ENCODE measurements around the gene AADAC. TPM values are rescaled to one million over a fixed set of nuclear protein-coding genes. Genes with fewer than 3 reads are reported as not detected.
"Not testable (repeated sequence)": the region's sequence is repeated elsewhere in the genome, so short reads cannot be mapped to it uniquely, and the experiment has no call there.

Gene AADAC
- total RNA-seq, 1 experiment from 2014 or later = not detected

DNA sequence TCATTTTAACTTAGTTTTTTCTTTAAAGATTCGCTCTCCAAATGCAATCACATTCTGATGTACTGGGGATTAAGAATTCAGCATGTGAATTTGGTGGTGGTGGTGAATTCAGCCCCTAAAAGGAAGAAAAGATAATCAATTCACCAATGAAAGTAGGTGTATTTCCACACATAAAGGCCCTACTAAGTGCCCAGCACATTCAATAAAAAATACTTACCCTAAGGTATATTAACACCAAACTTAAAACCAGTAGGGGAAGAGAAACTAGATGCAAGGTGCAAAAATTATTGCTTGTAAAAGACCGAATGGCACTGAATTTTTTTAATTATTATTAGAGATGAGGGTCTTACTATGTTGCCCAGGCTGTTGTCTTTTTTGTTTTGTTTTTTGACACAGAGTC is 42.7 kb downstream of the AADAC start:
- DNase-seq (ENCODE audit: low read depth) = no peak

DNA sequence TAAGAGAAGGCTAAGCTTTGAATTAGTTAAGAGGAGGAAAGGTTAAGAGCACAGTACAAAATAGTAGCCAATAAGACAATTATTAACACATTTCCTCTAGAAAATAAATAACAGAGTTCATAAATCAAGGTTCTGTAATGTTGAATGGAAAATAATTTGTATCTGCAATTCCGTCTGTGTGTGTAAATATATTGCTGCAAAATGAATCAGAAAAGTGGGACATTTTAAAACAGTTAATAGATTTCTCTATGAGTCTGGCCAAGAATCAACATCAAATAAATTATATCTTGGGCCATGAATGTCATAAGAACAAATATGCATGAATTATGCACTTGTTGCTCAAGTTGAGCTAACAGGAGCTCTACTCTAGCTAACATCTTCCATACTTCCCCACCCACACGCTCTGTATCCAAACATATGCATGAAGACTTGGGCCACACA is 45.3 kb downstream of the AADAC start:
- DNase-seq (ENCODE audit: low read depth) = no peak

DNA sequence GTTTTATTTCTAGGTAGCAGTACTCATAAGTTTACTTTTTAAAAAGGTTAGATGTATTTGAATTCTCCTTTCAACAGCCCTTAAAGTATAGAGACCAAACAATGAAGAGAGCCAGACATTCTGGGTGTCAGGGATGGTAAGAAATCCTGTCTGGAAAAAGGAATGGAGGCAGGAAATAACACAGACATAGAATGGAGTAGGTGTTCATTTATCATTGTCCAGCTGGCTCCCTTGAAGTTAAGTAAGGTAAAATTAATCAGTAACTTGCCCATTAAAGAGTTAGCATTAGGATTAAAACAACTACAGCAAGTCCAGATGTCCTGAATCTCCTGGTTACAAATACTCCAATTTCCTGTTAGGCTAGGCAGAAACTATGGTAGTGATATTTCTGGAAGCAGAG is 46.0 kb downstream of the AADAC start:
- no peak for DNase-seq (ENCODE audit: low read depth)

DNA sequence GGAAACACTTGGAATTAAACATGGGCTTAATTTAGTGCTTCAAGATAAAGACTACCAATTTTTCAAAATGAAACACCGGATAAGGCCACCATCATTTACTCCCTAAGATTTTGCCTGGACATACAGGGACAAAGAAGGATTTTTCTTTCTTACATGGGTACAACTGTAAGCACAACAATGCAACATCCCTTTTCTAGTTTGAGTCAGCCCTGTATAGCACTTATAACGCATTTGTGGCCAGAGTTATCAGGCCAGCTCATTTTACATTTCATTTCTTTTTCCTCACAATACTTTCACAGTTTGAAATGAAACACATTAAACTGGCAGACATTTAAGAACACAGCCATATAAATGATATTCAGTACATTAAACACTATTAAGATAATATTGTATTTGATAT is 49.7 kb downstream of the AADAC start:
- DNase-seq (ENCODE audit: low read depth) = no peak

DNA sequence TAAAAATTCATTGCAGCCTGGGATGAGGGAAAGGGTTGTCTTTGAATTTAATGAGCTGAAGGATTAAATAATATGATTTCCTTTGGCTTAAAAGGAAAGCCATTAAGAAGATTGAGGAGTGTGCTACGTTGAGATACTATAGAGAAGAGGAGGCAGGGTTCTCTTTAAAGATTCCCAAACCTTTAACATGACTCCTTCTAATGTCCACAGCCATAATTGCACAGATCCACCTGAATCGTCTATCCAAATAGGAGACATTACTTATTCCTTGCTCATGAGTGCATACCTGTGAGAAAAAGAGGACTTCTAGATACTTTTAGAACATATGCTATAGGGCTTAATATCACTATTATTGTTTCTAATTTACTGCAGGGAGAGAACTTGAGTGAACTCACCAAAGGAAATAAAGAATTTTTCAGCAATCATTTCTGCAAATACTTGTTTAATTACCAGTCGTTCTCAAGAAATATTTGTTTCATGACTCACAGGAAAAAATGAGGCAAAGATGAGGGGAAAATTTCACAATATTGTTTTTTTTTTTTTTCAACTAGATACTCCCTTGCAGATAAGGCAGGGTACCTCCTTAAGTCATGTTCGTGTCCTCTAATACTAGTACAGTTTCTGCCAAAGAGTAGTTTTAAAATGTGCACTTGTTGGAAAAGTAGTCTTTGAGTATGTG is 50.6 kb downstream of the AADAC start:
- DNase-seq (ENCODE audit: low read depth) = peak; percentile 83

DNA sequence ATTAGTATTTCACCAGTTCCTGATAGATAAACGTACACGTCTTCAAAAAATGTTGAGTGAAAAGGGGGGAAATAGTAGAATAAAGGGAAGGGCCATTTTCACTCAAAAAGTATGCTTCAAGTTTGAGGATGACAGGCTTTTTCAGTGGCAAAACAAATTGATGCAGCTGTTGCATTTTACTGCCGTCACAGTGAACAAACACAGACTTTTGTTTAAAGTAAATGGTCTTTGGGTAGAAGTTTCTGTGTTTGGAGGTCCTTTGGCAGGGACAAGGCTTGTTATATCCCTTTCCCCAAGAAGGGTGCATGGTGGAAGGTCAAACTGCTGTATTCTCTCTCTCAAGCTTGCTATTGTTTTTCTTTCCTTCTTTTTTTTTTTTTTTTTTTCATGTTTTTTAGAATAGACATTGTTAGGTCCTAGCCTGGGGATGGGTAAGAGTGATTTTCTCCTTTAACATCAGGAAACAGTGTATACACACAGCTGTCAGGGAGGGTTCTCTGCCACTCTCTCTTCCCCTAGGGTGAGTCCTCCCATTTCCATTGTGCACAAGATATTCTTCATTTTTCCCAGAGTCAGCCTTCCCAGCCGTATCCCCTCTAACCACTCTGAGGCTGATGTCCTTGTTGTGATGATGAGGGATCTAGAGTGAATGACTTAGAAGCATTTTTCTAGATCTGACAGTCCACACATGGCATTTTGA is 52.9 kb downstream of the AADAC start:
- peak; percentile 82 for DNase-seq (ENCODE audit: low read depth)

DNA sequence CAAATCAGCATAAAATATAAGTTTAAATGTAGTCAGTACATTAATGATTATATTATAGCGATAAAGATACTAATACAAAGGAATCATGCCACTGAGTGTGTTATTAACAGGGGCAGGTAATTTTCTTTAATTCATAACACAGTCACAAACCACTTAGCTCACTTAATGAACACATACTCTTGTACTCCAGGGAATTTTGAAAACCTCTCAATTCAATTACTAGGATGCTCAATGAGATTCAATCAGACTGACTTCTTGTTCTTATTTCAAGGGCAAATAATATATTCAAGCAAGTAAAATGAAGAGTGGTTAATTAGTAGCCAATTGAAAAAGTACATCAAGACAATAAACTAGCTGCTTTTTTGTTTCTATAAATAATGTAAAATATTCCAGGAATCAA is 53.8 kb downstream of the AADAC start:
- no peak for DNase-seq (ENCODE audit: low read depth)

DNA sequence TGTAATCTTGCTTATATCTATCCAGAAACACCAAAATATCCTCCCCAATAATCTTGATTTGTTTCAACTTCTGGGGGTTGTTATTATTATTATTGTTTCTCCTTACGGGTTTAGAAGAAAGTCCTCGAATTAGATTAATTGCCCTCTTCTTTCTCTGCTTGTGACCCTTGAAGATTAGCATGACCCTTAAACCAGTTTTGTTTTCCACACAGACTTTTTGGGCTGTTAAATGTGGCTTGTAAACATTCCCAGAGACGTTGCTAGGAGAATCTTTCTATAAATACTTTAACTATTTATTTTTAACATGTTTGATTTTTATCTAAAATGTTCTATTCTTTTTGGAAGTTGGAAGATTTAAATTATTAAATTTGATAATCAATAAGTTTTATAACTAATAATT is 55.3 kb downstream of the AADAC start:
- DNase-seq (ENCODE audit: low read depth) = no peak

DNA sequence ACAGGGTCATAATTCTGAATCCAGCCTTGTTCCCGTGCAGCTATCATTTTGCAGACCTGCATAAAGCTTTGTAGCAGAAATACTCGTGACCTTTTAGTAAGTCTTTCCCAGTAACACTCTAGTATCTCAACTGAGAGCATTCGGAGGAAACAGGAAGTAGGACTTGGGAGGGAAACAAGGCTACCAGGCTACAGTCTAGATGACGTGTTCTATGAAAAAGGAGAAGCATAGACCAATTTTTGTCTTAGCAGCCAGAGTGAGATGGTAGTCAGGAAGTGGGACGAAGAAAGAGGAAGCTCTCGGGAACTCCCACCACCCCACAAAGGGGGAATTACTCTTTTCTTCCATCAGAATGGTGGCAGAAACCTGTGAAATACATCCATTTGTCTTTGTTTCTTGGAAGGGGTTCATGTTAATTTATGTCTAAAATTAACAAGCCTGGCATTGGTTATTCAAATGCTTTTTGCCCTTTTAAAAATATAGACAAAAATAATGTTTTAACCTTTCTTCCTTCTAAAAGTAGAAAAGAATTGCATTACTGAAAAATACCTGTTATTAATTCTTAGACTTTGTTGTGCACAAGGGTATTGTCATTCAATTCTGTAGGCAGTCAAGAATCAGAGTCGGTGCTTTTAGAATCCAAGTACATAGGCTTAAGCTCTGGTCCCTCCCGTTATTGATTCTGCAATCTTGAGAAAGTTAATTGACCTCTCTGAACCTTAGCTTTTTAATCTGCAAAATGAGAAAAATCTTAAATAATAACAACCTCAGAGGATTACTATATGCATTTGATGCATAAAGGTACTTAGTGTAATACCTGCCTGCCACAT is 57.9 kb downstream of the AADAC start:
- no peak for DNase-seq (ENCODE audit: low read depth)

DNA sequence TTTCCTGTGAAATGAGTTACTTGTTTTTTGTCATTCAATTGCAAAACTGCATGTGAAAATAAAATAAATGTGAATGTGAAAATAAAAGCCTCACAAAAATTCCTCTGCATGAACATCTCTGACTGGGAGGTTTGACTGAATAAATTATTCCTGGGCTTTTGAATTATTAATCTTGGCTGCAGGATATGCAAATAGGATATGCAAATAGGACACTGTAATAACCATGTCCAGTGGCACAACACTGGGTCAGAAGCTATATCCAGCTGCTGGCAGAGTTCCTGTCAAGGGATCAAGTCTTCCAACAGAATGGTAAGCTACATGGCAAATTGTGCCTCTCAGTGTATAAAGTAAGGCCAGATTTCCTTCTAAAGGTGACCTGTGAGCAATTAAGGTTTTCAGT is 59.5 kb downstream of the AADAC start, which contains the start of gene SUCNR1:
Gene SUCNR1, plus strand, starts transcription at position 246 of the 400 bp plus-strand sequence. CDS start 6,250 bp downstream, outside the sequence.
- DNase-seq (ENCODE audit: low read depth) = no peak

DNA sequence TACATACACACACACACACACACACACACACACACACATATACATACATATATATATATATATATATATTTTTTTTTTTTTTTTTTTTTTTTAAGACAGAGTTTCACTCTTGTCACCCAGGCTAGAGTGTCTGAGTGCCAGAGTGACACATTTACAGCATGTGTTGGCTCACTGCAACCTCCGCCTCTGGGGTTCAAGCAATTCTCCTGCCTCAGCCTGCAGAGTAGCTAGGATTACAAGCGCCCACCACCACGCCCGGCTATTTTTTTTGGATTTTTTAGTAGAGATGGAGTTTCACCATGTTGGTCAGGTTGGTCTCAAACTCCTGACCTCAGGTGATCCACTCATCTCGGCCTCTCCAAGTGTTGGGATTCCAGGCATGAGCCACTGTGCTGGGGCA is 60.2 kb downstream of the AADAC start:
- not testable (repeated sequence) for DNase-seq (ENCODE audit: low read depth)

DNA sequence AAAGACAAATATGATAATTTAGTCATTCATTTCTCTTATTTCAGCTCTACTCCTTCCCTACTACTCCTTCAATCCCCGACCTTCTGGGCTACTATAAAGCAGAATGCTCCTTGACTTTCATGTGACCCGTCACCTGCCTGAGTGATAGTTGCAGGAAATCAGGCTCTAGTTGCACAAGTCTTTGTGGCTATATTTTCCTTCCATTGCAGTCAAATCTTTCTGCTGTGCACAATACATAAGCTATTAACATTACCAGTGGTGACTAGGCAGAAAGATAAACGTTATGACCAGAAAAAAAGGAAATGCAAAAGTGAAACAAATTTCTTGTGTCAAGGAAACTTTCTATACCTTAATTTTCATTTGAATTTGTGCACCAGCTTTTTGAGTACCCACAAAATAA is 61.8 kb downstream of the AADAC start:
- no peak for DNase-seq (ENCODE audit: low read depth)

DNA sequence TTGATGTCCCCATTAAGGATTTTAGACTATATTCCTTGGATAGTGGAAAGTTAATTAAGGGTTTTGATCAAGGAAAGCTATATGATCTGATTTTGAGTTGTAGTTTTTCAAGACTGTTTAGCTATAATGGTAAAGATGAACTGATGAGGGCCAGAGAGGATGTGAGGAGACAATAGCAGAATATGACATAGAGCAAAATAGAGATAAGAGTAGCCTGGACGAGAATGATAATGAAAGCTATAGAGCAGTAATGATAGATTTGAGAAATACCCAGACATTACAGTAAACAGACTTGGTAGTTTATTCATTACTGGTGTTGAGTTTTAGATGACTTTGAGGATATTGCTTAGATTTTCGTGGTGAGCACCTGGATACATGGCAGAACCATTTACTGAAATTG is 63.4 kb downstream of the AADAC start:
- DNase-seq (ENCODE audit: low read depth) = no peak

Other genes with a start within 250 kb of the AADAC start
- gene AADACL2, start 80.2 kb upstream of the AADAC start, total RNA-seq (2014; rRNA removed) = not detected in 2 replicates
- gene SUCNR1, start 59.5 kb downstream of the AADAC start, total RNA-seq (2014; rRNA removed) = 0.06 TPM in 1 of 2 replicates, not detected in the other